Keratinocyte (primary cell): Measurements from ENCODE around the gene TMEM139. TPM values are rescaled to one million over a fixed set of nuclear protein-coding genes. Genes with fewer than 3 reads are reported as not detected.

ENCODE experiments used
- DNase-seq: peaks from one replicate; pipeline ENCODE4 v3.0.0-alpha.2; 2011; ENCODE audit warnings: low read depth, missing footprints, low spot score
- FAIRE-seq: peaks from 2 replicates; lab custom pipeline; 2011; peaks lifted over from hg19 to GRCh38; lab: Jason Lieb, UNC
- H2AFZ ChIP-seq: 2 replicates; pipeline ENCODE4 v1.6.0; 2012; ENCODE audit warnings: low read length, control low read depth, inconsistent platforms; ENCODE audit not compliant: control insufficient read depth
- H3K27ac ChIP-seq: 2 replicates; pipeline ENCODE4 v1.5.1; 2011; ENCODE audit warnings: low read length; ENCODE audit not compliant: control insufficient read depth, insufficient read depth
- H3K27me3 ChIP-seq: 3 replicates; pipeline ENCODE4 v1.6.0; 2011; ENCODE audit warnings: low read length; ENCODE audit not compliant: control insufficient read depth, insufficient read depth; ENCODE audit errors: extremely low read depth
- H3K36me3 ChIP-seq, 2 experiments: 2 replicates in 1 of 2; 3 replicates in 1 of 2; pipeline ENCODE4 v1.5.1; 2011; ENCODE audit warnings: low read length in 2 of 2, mild to moderate bottlenecking in 1 of 2; ENCODE audit not compliant: control insufficient read depth in 2 of 2, insufficient read depth in 2 of 2; ENCODE audit errors: extremely low read depth in 1 of 2
- H3K4me1 ChIP-seq: 3 replicates; pipeline ENCODE4 v1.5.1; 2011; ENCODE audit warnings: low read length; ENCODE audit not compliant: control insufficient read depth, insufficient read depth; ENCODE audit errors: extremely low read depth
- H3K4me2 ChIP-seq: 3 replicates; pipeline ENCODE4 v1.6.0; 2011; ENCODE audit warnings: low read depth, low read length; ENCODE audit not compliant: control insufficient read depth, insufficient read depth; ENCODE audit errors: extremely low read depth
- H3K4me3 ChIP-seq, 3 experiments: fragments of 200-600 bp in 1 of 3; sonication (generic) in 1 of 3; 2 replicates in 2 of 3; 3 replicates in 1 of 3; pipeline ENCODE4 v1.5.1; 2011 to 2016; ENCODE audit warnings: low read length in 3 of 3, mild to moderate bottlenecking in 3 of 3, control low read depth in 2 of 3, inconsistent platforms in 1 of 3, low read depth in 1 of 3, mixed read lengths in 1 of 3, mixed run types in 1 of 3, moderate library complexity in 1 of 3; ENCODE audit not compliant: control insufficient read depth in 2 of 3, insufficient read depth in 2 of 3; ENCODE audit errors: extremely low read depth in 1 of 3
- H3K79me2 ChIP-seq: 2 replicates; pipeline ENCODE4 v1.6.0; 2012; ENCODE audit warnings: low read length; ENCODE audit not compliant: control insufficient read depth, insufficient read depth
- H3K9ac ChIP-seq: 3 replicates; pipeline ENCODE4 v1.6.0; 2011; ENCODE audit warnings: low read length; ENCODE audit not compliant: control insufficient read depth, insufficient read depth; ENCODE audit errors: extremely low read depth
- H3K9me1 ChIP-seq: 3 replicates; pipeline ENCODE4 v1.6.0; 2011; ENCODE audit warnings: low read length; ENCODE audit not compliant: control insufficient read depth, insufficient read depth; ENCODE audit errors: extremely low read depth
- H3K9me3 ChIP-seq: 2 replicates; pipeline ENCODE4 v1.5.1; 2012; ENCODE audit warnings: low read depth, low read length; ENCODE audit not compliant: control insufficient read depth
- H4K20me1 ChIP-seq: 3 replicates; pipeline ENCODE4 v1.6.0; 2011; ENCODE audit warnings: low read length; ENCODE audit not compliant: control insufficient read depth, insufficient read depth; ENCODE audit errors: extremely low read depth
- EZH2 ChIP-seq: IDR thresholded peaks from one replicate; pipeline ENCODE4 v1.6.1; 2012; ENCODE audit warnings: inconsistent platforms, mild to moderate bottlenecking, low read length, moderate library complexity
- dilution Hi-C: fragments of 300-500 bp; cut with MboI; formaldehyde crosslinking; loops from one replicate; pipeline ENCODE4 v1.7.0; 2020; ENCODE audit warnings: low sequenced_read_pairs; ENCODE audit not compliant: extremely low pct_ligation_motif_present
- polyA plus RNA-seq, 5 experiments: library from polyadenylated mRNA; depleted of rRNA in 3 of 5; stranded (reverse) in 3 of 5; stranded (forward) in 1 of 5; unstranded in 1 of 5; fragments of >200 nt; gene quantifications; 1 replicate in 1 of 5; 2 replicates in 3 of 5; 3 replicates in 1 of 5; pipeline versions ENCODE4 v1.2.1 to v1.2.3, GENCODE V29; 2011 to 2012; ENCODE audit warnings: missing spikeins in 2 of 5, low read depth in 1 of 5, low replicate concordance in 1 of 5
- TF ChIP-seq, protein P1 (sequence below), 3 experiments: IDR thresholded peaks in 1 of 3; conservative IDR thresholded peaks in 1 of 3; optimal IDR thresholded peaks in 1 of 3; 2 replicates in 2 of 3; 3 replicates in 1 of 3; pipeline versions ENCODE3 to v1.5.1; 2011; ENCODE audit warnings: low read length in 3 of 3, mild to moderate bottlenecking in 3 of 3, moderate library complexity in 2 of 3, control low read depth in 1 of 3, inconsistent platforms in 1 of 3; ENCODE audit not compliant: insufficient read depth in 2 of 3; ENCODE audit errors: extremely low read depth in 1 of 3

Gene TMEM139
- polyA plus RNA-seq, 1 donor (not counting 4 experiments of a cell fraction or from before 2014, with no cell fraction given), result 22.3 TPM

DNA sequence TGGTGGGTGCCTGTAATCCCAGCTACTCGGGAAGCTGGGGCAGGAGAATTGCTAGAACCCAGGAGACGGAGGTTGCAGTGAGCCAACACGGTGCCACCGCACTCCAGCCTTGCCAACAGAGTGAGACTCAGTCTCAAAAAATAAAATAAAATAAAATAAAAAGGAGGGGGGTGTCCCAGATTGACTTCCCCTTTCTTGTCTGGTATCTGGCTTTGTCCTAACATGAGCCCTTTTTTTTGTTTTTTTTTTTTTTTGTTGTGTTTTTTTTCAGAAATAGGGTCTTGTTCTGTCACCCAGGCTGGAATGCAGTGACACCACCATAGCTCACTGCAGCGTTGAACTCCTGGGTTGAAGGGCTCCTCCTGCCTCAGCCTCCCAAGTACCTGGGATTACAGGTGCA lies 8.1 kb downstream of the TMEM139 start:
- no peak overlapping the region for H3K9ac ChIP-seq
- peaks cover 2% of the 10 kb centered on the region for H3K9me1 ChIP-seq
- H3K9me3 ChIP-seq, result no peaks in the 10 kb centered on the region
- H4K20me1 ChIP-seq, result no peaks in the 10 kb centered on the region
- dilution Hi-C loops, result no loop called here
- H3K36me3 ChIP-seq, result peaks cover 24 to 41% of the 10 kb centered on the region in 2 experiments
- no peak overlapping the region for H2AFZ ChIP-seq
- peaks cover 36% of the 10 kb centered on the region for H3K79me2 ChIP-seq
- no peak overlapping the region for H3K4me2 ChIP-seq
- no peak overlapping the region for H3K4me3 ChIP-seq
- no peak overlapping the region for H3K27ac ChIP-seq
- DNase-seq (no peak), FAIRE-seq (no peak)
- peaks cover 17% of the 10 kb centered on the region for H3K4me1 ChIP-seq
- no peak for TF ChIP-seq EZH2
- TF ChIP-seq, protein P1, sequence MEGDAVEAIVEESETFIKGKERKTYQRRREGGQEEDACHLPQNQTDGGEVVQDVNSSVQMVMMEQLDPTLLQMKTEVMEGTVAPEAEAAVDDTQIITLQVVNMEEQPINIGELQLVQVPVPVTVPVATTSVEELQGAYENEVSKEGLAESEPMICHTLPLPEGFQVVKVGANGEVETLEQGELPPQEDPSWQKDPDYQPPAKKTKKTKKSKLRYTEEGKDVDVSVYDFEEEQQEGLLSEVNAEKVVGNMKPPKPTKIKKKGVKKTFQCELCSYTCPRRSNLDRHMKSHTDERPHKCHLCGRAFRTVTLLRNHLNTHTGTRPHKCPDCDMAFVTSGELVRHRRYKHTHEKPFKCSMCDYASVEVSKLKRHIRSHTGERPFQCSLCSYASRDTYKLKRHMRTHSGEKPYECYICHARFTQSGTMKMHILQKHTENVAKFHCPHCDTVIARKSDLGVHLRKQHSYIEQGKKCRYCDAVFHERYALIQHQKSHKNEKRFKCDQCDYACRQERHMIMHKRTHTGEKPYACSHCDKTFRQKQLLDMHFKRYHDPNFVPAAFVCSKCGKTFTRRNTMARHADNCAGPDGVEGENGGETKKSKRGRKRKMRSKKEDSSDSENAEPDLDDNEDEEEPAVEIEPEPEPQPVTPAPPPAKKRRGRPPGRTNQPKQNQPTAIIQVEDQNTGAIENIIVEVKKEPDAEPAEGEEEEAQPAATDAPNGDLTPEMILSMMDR (optimal IDR thresholded peaks at IDR 0.05 in 1 of 3, IDR thresholded peaks at IDR 0.05 in 1 of 3, conservative IDR thresholded peaks at IDR 0.05 in 1 of 3; ENCODE audit: extremely low read depth in 1 of 3, insufficient read depth in 2 of 3, low read length in 3 of 3), result no peak
- no peaks in the 10 kb centered on the region for H3K27me3 ChIP-seq

DNA sequence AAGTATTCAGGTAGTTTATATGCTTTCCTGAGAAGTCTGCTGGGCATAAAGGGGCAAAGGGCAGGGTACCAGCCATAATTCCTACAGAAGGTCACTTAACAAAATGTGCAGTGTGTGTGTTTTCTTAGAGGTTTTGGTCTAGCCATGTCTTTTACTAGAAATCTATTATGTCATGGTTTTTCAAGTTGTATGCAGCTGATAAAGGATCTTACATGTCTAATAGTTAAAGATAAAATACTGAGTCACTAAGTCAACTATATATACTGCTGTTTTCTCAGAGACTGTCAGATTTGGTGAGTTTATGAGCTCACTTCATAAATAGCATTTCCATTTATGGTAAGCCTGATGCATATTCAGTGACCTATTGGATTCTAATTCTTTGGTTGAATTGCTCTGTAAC lies 11.1 kb downstream of the TMEM139 start:
- no peaks in the 10 kb centered on the region for H3K27me3 ChIP-seq
- peaks cover 9% of the 10 kb centered on the region for H3K79me2 ChIP-seq
- no peak overlapping the region for H2AFZ ChIP-seq
- no peaks in the 10 kb centered on the region for H3K9me3 ChIP-seq
- FAIRE-seq (no peak), DNase-seq (no peak)
- no peak overlapping the region for H3K4me3 ChIP-seq
- dilution Hi-C loops, result no loop called here
- no peak overlapping the region for H3K9ac ChIP-seq
- no peak overlapping the region for H3K4me2 ChIP-seq
- no peaks in the 10 kb centered on the region for H4K20me1 ChIP-seq
- peaks cover 35 to 58% of the 10 kb centered on the region in 2 experiments for H3K36me3 ChIP-seq
- TF ChIP-seq, protein P1 (optimal IDR thresholded peaks at IDR 0.05 in 1 of 3, IDR thresholded peaks at IDR 0.05 in 1 of 3, conservative IDR thresholded peaks at IDR 0.05 in 1 of 3; ENCODE audit: extremely low read depth in 1 of 3, insufficient read depth in 2 of 3, low read length in 3 of 3), result no peak
- no peak for TF ChIP-seq EZH2
- no peaks in the 10 kb centered on the region for H3K4me1 ChIP-seq
- H3K9me1 ChIP-seq, result peaks cover 2% of the 10 kb centered on the region
- H3K27ac ChIP-seq, result no peak overlapping the region
